Kidney glomerular epithelial cell (primary cell): ENCODE data around the gene ELMOD3.
"Not testable (repeated sequence)": the region's sequence is repeated elsewhere in the genome, so short reads cannot be mapped to it uniquely, and the experiment has no call there.

Experiments used
- DNase-seq: peaks from one replicate; lab custom pipeline; 2025; lab: John Stamatoyannopoulos, UW

ELMOD3 gene

DNA sequence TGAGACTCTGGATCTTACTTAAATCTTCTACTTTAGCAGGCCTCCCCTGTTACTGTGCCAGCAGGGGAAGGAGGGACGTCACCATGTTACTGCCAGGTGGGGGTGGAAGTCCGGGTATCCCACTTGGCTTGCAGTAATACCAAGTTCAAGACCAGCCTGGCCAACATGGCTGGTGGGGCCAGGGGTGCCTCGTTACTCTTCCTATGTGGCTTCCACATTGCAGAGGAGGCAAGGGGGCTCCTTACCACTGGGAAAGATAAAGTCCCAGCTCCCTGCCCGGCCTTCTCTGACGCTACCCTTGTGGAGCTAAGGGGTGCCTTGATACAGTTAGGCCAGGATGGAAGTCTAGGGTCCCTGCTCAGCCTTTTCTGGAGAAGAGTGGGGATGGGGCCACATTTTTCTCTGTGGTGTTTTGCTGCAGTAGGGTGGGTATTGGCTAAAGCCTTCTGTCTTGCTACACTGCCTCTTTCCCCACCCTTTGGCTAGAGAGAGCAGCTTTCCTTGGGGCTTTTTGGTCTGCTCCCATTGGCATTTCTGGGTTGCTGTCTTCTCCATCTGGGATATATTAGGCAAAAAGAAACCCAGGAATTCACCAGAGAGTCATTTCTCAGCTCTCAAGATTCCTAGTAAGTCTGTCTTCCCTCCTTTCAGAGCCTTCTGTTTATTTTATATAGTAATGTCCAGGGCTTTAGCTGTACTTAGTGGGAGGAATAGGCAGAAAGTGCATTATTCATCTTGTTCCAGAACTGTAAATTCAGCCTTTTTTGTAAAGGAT is 21.9 kb downstream of the ELMOD3 start:
- no peak for DNase-seq

GRCh38 chr2:85377083-85377482 is 22.5 kb downstream of the ELMOD3 start:
- DNase-seq, result no peak

- DNase-seq, result no peak
These were observed 23.7 kb downstream of the ELMOD3 start for GRCh38 chr2:85378257-85378656.

GRCh38 chr2:85380048-85380447 is 25.5 kb downstream of the ELMOD3 start:
- no peak for DNase-seq

DNA sequence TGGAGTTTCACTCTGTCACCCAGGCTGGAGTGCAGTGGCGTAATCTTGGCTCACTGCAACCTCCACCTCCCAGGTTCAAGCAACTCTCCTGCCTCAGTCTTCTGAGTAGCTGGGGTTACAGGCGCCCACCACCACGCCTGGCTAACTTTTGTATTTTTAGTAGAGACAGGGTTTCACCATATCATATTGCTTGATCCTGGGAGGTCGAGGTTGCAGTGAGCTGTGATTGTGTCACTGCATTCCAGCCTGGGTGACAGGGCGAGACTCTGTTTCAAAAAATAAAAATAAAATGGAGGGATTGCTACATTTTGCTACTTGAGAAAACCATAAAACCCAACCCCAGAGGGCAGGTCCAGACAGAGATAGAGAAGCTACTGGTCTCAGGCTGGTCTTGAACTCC is 28.6 kb downstream of the ELMOD3 start:
- not testable (repeated sequence) for DNase-seq

DNA sequence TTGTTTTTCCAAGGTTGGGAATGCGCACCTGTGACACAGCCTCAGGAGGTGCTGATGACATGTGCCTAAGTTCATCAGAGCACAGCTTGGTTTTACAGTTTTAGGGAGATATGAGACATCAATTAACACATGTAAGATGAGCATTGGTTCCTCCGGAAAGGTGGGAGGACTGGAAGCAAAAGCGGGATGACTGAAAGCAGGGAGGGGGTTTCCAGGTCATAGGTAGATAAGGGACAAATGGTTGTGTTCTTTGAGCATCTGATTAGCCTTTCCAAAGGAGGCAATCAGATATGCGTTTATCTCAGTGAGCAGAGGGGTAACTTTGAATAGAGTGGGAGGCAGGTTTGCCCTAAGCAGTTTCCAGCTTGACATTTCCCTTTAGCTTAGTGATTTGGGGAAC is 29.3 kb downstream of the ELMOD3 start:
- DNase-seq, result no peak

- no peak for DNase-seq
These were observed 31.2 kb downstream of the ELMOD3 start for GRCh38 chr2:85385746-85386145.

- no peak for DNase-seq
These were observed 33.2 kb downstream of the ELMOD3 start for GRCh38 chr2:85387754-85388153.

GRCh38 chr2:85388878-85389538 is 34.4 kb downstream of the ELMOD3 start:
- no peak for DNase-seq

DNA sequence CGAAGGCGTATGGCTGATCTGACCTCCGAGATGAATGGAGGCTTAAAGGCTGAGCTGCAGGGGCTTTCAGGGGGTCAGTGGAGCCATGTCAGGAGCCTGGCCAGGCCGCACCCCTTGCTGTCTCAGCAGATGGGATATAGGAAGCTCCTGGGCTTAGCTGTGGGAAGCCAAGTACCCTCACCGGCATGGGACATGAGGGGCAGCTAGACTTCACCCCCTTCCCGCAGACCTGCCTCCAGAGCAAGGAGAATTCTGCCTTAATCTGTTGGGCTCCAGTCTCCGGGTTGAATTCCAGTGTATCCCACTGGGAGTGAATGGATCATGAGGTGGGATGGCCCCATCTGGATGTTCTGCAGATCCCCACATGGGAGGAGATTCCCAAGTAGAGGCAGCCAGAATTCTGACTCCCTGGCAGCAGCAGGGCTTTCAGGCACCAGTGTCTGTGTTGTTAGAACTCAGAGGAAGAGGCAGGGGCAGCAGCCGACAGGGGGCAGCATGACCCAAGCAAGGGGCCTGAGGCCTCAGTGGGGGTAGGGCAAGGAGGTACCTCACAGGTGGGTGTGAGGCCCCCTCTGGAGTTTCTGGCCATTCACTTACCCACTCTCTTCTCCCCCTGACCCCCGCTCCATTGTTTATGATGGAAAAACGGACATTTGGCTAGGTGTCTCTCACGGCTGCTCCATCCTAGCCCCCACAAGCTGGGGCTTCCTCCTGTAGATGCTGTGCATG is 36.5 kb downstream of the ELMOD3 start:
- DNase-seq, result no peak

- no peak for DNase-seq
These were observed 39.3 kb downstream of the ELMOD3 start for GRCh38 chr2:85393836-85394235.

- DNase-seq, result no peak
These were observed 39.7 kb downstream of the ELMOD3 start for GRCh38 chr2:85394261-85394681.

- no peak for DNase-seq
These were observed 40.4 kb downstream of the ELMOD3 start for GRCh38 chr2:85394976-85395375.

DNA sequence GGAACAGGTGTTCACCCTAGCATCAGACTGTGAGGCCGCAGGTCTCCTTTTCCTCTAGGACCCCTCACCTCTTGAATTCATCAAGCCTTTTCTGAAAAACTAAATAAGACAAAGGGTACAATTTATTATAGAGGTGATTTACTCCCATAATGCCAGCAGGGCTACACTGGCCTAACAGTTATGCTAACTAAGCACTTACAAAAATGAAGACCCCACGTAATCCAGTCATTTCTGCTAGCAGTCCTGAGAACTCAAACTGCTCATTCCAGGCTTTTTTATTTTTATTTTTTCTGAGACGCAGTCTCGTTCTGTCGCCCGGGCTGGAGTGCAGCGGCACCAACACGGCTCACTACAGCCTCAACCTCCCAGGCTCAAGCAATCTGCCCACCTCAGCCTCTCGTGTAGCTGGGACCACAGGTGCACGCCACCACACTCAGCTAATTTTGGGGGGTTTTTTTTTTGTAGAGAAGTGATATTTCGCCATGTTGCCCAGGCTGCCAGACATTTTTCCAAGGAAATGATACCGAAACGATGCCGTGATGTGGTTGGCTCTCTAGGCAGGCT is 41.4 kb downstream of the ELMOD3 start:
- DNase-seq, result no peak

GRCh38 chr2:85396531-85397470 is 42.2 kb downstream of the ELMOD3 start:
- DNase-seq, result no peak

- DNase-seq, result no peak
These were observed 43.4 kb downstream of the ELMOD3 start for GRCh38 chr2:85397925-85398331.

- DNase-seq, result no peak
These were observed 44.0 kb downstream of the ELMOD3 start for GRCh38 chr2:85398426-85399182.

DNA sequence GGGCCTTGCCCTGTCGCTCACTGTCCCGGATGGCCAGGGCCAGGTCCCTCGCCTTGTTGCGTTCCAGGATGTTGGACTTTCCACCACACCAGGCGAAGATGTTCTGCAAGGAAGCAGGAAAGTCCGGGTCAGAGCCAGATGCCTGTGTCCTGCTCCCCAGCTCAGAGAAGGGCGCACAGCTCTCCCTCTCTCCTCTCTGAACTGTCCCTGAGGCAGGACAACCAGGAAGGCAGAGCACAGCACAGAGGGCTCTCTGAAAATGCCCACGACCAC is 44.5 kb downstream of the ELMOD3 start:
- DNase-seq, result no peak

DNA sequence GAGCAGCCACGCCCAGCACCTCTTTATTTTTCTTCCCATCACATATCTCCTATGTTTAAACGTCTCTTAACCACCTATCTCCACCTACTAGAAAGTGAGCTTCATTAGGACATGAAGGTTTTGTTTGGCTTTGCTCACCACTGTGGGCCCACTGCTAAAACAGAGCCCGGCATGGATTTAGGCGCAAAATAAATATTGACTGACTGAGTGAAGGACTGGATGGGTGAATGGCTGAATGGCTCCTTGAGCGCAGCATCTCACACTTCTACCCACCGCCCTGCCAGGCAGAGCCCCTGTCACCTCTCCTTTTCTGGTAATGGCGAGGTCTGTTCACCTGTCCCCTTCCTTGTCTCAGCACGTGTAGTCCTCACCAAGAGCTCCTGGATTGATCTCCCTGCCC is 45.5 kb downstream of the ELMOD3 start:
- DNase-seq, result no peak

GRCh38 chr2:85400541-85401463 is 46.2 kb downstream of the ELMOD3 start:
- no peak for DNase-seq
